Ascending aorta (tissue), 2 donors: ENCODE results near the gene XPNPEP2. TPM values are rescaled to one million over a fixed set of nuclear protein-coding genes. Genes with fewer than 3 reads are reported as not detected.

Source experiments
- DNase-seq, 2 donors: peaks; one replicate each; pipeline ENCODE4 v3.0.0-alpha.2; 2019; ENCODE audit warnings: low spot score in 2 of 2
- H3K27ac ChIP-seq, 2 donors: fragments of 200-600 bp; sonication (generic); one replicate each; pipeline ENCODE4 v1.5.1; 2016 to 2017; ENCODE audit warnings: mild to moderate bottlenecking in 1 of 2
- H3K27me3 ChIP-seq: fragments of 200-600 bp; sonication (generic); one replicate; pipeline ENCODE4 v1.5.1; 2017
- H3K36me3 ChIP-seq, 2 donors: fragments of 200-600 bp; sonication (generic); one replicate each; pipeline ENCODE4 v1.5.1; 2016
- H3K4me1 ChIP-seq, 2 donors: fragments of 200-600 bp; sonication (generic); one replicate each; pipeline ENCODE4 v1.5.1; 2016 to 2017; ENCODE audit warnings: mild to moderate bottlenecking in 1 of 2
- H3K4me3 ChIP-seq, 2 donors: fragments of 200-600 bp; sonication (generic); one replicate each; pipeline ENCODE4 v1.5.1; 2016 to 2017; ENCODE audit warnings: mild to moderate bottlenecking in 1 of 2
- H3K9me3 ChIP-seq, 2 donors: fragments of 200-600 bp; sonication (generic); one replicate each; pipeline ENCODE4 v1.5.1; 2016
- CTCF ChIP-seq, 3 experiments: fragments of 200-600 bp in 2 of 3; fragments of 450-650 bp in 1 of 3; sonication (generic) in 2 of 3; IDR thresholded peaks; one replicate each; pipeline ENCODE4 v1.5.1; 2016 to 2019; ENCODE audit warnings: antibody characterized with exemption in 3 of 3, mild to moderate bottlenecking in 1 of 3, moderate library complexity in 1 of 3
- intact Hi-C: fragments of 100-400 bp; cut with DNase I; formaldehyde crosslinking; loops from one replicate; pipeline ENCODE4 v1.15.1; 2023
- total RNA-seq: library from RNA; depleted of rRNA; stranded (reverse); fragments of >200 nt; gene quantifications from one replicate; pipeline ENCODE4 v1.1.0, GENCODE V29; 2016

Gene XPNPEP2
- total RNA-seq, 1 donor from 2014 or later: 7.7 TPM

DNA sequence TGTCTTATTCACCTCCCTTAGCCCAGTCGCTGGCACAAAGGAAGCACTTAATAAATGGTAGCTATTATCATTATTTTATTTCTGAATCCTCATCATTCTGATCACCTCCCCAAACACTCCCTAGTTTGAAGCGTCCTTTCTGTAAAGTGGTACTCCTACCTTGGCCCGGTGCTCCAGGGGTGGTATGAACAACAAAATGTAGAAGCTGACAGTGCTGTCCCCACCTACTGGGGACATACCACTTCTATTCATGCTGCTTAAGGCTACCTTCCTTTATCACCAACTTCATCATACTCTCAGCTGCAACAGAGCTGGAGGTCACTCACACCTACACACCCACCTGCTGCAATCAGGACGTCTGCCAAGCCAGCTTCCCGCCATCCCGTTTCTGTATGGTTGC, 43.2 kb upstream of the XPNPEP2 start:
- TF ChIP-seq CTCF (IDR thresholded peaks at IDR 0.05): no peak
- Histone ChIP-seq H3K27me3 (no peaks in the 10 kb centered on the region), H3K4me1 (no peaks in the 10 kb centered on the region), H3K36me3 (no peaks in the 10 kb centered on the region), H3K9me3 (no peaks in the 10 kb centered on the region), H3K4me3 (no peak overlapping the region), H3K27ac (no peak overlapping the region)
- DNase-seq: peak in 1 of 2 donors; percentile 43
- intact Hi-C loops: no loop called here

GRCh38 chrX:129695937-129696336, 42.8 kb upstream of the XPNPEP2 start:
- no peak for TF ChIP-seq CTCF (IDR thresholded peaks at IDR 0.05)
- no peak for DNase-seq
- Histone ChIP-seq H3K27me3 (no peaks in the 10 kb centered on the region), H3K36me3 (no peaks in the 10 kb centered on the region), H3K27ac (no peak overlapping the region), H3K4me1 (no peaks in the 10 kb centered on the region), H3K4me3 (no peak overlapping the region), H3K9me3 (no peaks in the 10 kb centered on the region)
- intact Hi-C loops: no loop called here

GRCh38 chrX:129696463-129697155, 42.2 kb upstream of the XPNPEP2 start:
- H3K27me3 ChIP-seq: no peaks in the 10 kb centered on the region
- H3K27ac ChIP-seq: no peak overlapping the region
- intact Hi-C loops: no loop called here
- DNase-seq: no peak
- peaks cover 0 to 5% of the 10 kb centered on the region in 2 donors for H3K4me1 ChIP-seq
- no peak overlapping the region for H3K4me3 ChIP-seq
- no peak for TF ChIP-seq CTCF (IDR thresholded peaks at IDR 0.05)
- no peaks in the 10 kb centered on the region for H3K9me3 ChIP-seq
- H3K36me3 ChIP-seq: no peaks in the 10 kb centered on the region

- H3K4me3 ChIP-seq: no peak overlapping the region
- H3K36me3 ChIP-seq: no peaks in the 10 kb centered on the region
- H3K27me3 ChIP-seq: no peaks in the 10 kb centered on the region
- TF ChIP-seq CTCF (IDR thresholded peaks at IDR 0.05): no peak
- H3K9me3 ChIP-seq: no peaks in the 10 kb centered on the region
- H3K4me1 ChIP-seq: peaks cover 0 to 5% of the 10 kb centered on the region in 2 donors
- no peak for DNase-seq
- intact Hi-C loops: no loop called here
- H3K27ac ChIP-seq: no peak overlapping the region
Measured at GRCh38 chrX:129697204-129697829, 41.5 kb upstream of the XPNPEP2 start.

DNA sequence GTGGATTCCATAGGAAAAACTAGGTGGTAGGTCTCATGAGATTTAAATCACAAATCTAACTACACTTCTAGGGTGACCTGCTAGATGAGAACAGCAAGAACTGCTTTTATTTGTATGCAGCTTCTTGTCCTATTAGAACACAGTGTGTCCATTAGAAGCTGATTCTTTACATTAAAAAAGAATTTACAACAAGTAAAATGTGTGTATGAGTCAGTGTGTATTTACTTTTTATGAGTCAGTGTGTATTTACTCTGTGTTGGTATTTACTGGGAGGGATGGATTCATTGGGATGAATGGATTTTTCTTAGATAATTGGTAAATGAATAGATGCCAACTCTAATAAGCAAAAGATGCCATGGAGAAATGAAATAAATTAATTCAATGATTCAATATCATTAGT, 40.6 kb upstream of the XPNPEP2 start:
- no peak for TF ChIP-seq CTCF (IDR thresholded peaks at IDR 0.05)
- no peaks in the 10 kb centered on the region for H3K27me3 ChIP-seq
- H3K36me3 ChIP-seq: no peaks in the 10 kb centered on the region
- no peaks in the 10 kb centered on the region for H3K9me3 ChIP-seq
- intact Hi-C loops: no loop called here
- H3K4me3 ChIP-seq: no peak overlapping the region
- DNase-seq: no peak
- H3K27ac ChIP-seq: no peak overlapping the region
- peaks cover 0 to 5% of the 10 kb centered on the region in 2 donors for H3K4me1 ChIP-seq
